ENCODE measurements around the gene INPP4B.

INPP4B gene

DNA sequence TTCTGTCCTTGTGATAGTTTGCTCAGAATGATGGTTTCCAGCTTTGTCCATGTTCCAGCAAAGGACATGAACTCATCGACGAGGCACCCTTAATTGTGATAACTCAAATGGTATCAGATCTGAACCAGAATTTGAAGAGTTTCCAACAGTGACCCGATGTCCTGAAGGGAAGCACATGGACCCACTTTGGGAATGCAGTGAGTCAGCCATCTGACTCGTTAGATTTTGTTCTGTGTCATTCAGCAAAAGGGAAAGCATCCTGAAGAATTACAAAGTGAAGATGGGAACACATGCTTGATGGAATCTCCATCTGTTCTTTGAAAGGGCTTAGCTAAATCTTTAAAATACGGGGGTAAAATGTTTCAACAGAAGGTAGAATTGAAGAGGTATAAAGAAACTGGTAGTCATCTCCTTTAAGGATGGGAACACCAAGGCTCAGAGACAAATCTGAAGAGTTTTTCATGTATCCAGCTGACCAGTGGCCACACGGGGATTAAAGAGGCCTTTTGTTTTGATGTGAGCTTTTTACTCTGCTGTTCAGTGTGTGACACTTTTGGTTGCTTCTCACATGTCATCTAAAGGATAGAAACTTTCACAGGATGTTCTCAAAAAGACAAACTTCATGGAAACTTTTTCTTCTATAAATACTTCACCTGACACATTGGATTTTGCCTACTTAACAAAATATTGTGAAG lies 393.8 kb downstream of the INPP4B start:
- TF ChIP-seq EZH2phosphoT487 (IDR thresholded peaks at IDR 0.05; ENCODE audit: low read depth) = no peak
- TF ChIP-seq, protein P1, sequence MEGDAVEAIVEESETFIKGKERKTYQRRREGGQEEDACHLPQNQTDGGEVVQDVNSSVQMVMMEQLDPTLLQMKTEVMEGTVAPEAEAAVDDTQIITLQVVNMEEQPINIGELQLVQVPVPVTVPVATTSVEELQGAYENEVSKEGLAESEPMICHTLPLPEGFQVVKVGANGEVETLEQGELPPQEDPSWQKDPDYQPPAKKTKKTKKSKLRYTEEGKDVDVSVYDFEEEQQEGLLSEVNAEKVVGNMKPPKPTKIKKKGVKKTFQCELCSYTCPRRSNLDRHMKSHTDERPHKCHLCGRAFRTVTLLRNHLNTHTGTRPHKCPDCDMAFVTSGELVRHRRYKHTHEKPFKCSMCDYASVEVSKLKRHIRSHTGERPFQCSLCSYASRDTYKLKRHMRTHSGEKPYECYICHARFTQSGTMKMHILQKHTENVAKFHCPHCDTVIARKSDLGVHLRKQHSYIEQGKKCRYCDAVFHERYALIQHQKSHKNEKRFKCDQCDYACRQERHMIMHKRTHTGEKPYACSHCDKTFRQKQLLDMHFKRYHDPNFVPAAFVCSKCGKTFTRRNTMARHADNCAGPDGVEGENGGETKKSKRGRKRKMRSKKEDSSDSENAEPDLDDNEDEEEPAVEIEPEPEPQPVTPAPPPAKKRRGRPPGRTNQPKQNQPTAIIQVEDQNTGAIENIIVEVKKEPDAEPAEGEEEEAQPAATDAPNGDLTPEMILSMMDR (IDR thresholded peaks at IDR 0.05; ENCODE audit: low read depth, low read length) = no peak
- no peaks in the 10 kb centered on the region for H4K20me1 ChIP-seq (ENCODE audit: insufficient read depth, low read length)
- no peaks in the 10 kb centered on the region for H3K36me3 ChIP-seq (replicated peaks; ENCODE audit: low read depth, low read length)
- no peaks in the 10 kb centered on the region for H3K27me3 ChIP-seq (ENCODE audit: low read depth, low read length)
- H3K9ac ChIP-seq (ENCODE audit: low read length) = no peak overlapping the region
- no peaks in the 10 kb centered on the region for H3K79me2 ChIP-seq (ENCODE audit: low read length)
- no peak overlapping the region for H3K4me3 ChIP-seq (ENCODE audit: low read length)
- H3K27ac ChIP-seq (ENCODE audit: low read length) = no peak overlapping the region
- no peaks in the 10 kb centered on the region for H3K9me3 ChIP-seq (ENCODE audit: insufficient read depth, low read length)
- no peaks in the 10 kb centered on the region for H3K4me1 ChIP-seq (ENCODE audit: low read length)
- peak overlapping the region; percentile 10; the same call in 1 of the 2 replicates for H2AFZ ChIP-seq (ENCODE audit: low read depth, low read length)
- no peak overlapping the region for H3K4me2 ChIP-seq (ENCODE audit: low read length)

DNA sequence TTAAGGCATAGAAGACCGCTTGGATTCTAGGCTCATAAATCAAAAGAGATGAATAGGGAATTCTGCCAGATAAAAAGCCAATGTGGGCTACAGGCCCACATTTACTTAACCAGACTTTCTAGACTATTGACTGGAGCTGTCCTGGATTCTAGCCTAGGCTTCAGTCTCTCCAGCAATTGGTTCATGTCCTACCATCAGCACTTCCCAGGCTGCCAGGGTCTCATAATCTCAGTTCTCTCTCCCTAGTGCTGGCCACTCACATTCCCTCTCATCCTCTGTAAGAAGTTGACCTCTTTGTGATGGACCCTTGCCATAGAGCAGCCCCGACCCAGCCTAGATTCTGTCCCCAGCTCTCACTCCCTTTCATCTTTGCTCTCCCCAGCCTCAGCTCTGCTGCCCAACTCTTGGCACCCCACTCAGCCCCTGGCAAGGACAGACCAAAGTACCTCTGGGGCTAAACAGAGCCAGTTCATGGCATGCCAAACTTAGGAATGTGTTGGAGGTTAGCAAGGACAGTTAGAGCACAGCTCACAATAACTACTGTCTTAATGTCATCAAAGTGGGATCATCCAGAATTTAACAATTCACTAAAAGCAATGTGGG lies 396.2 kb downstream of the INPP4B start:
- H3K27ac ChIP-seq (ENCODE audit: low read length) = no peak overlapping the region
- H3K9ac ChIP-seq (ENCODE audit: low read length) = no peak overlapping the region
- H4K20me1 ChIP-seq (ENCODE audit: insufficient read depth, low read length) = no peaks in the 10 kb centered on the region
- no peaks in the 10 kb centered on the region for H3K9me3 ChIP-seq (ENCODE audit: insufficient read depth, low read length)
- H3K27me3 ChIP-seq (ENCODE audit: low read depth, low read length) = no peaks in the 10 kb centered on the region
- H3K36me3 ChIP-seq (replicated peaks; ENCODE audit: low read depth, low read length) = no peaks in the 10 kb centered on the region
- no peak overlapping the region for H3K4me2 ChIP-seq (ENCODE audit: low read length)
- no peaks in the 10 kb centered on the region for H3K79me2 ChIP-seq (ENCODE audit: low read length)
- H2AFZ ChIP-seq (ENCODE audit: low read depth, low read length) = no peak overlapping the region
- no peaks in the 10 kb centered on the region for H3K4me1 ChIP-seq (ENCODE audit: low read length)
- TF ChIP-seq, protein P1 (IDR thresholded peaks at IDR 0.05; ENCODE audit: low read depth, low read length) = no peak
- TF ChIP-seq EZH2phosphoT487 (IDR thresholded peaks at IDR 0.05; ENCODE audit: low read depth) = no peak
- H3K4me3 ChIP-seq (ENCODE audit: low read length) = no peak overlapping the region

DNA sequence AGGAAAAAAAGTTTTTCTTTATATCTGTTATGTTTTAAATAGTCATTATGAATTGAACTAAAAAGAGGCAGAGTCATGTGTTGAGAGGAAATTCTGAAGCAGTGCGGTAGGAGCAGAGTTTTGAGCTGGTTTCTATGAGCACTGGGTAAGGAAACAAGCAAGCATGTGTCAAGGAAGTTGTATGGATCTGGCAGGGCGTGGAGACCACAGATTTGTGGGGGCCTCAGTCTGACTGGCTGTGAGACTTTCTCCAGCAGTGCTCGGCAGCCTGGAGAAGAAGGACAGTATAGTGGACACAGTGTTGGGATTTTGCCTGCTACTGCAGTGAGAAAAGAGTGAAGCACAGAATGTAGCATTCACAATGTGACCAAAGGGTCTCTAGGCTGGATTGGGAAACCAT lies 399.1 kb downstream of the INPP4B start:
- TF ChIP-seq EZH2phosphoT487 (IDR thresholded peaks at IDR 0.05; ENCODE audit: low read depth) = no peak
- TF ChIP-seq, protein P1 (IDR thresholded peaks at IDR 0.05; ENCODE audit: low read depth, low read length) = no peak
- Histone ChIP-seq H3K79me2 (ENCODE audit: low read length) (no peaks in the 10 kb centered on the region), H3K4me2 (ENCODE audit: low read length) (no peak overlapping the region), H3K36me3 (replicated peaks; ENCODE audit: low read depth, low read length) (no peaks in the 10 kb centered on the region), H3K27me3 (ENCODE audit: low read depth, low read length) (no peaks in the 10 kb centered on the region), H2AFZ (ENCODE audit: low read depth, low read length) (no peak overlapping the region), H3K27ac (ENCODE audit: low read length) (no peak overlapping the region), H3K9ac (ENCODE audit: low read length) (no peak overlapping the region), H3K4me1 (ENCODE audit: low read length) (no peaks in the 10 kb centered on the region), H3K4me3 (ENCODE audit: low read length) (no peak overlapping the region), H3K9me3 (ENCODE audit: insufficient read depth, low read length) (no peaks in the 10 kb centered on the region), H4K20me1 (ENCODE audit: insufficient read depth, low read length) (no peaks in the 10 kb centered on the region)

DNA sequence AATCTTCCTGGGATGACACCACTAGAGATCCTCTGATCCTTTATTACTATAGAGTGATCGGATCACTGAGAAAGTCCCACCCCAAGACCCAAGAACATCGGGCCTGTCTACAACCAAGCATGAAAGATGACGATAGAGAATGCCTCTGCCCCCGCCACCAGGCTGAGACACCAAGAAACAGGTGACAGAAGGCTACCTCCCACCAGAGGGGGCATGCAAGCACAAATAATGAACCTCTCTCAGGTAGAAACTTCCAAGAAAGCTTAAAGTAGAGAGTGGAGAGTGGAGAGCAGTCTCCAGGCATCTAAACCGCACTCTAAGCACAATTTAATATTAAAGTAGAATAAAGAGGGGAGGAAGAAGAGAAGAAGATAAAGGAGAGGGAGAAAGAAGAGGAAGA lies 402.6 kb downstream of the INPP4B start:
- Histone ChIP-seq H3K79me2 (ENCODE audit: low read length) (no peaks in the 10 kb centered on the region), H3K36me3 (replicated peaks; ENCODE audit: low read depth, low read length) (no peaks in the 10 kb centered on the region), H3K9me3 (ENCODE audit: insufficient read depth, low read length) (no peaks in the 10 kb centered on the region), H3K4me2 (ENCODE audit: low read length) (no peak overlapping the region), H3K4me1 (ENCODE audit: low read length) (no peaks in the 10 kb centered on the region), H3K9ac (ENCODE audit: low read length) (no peak overlapping the region), H2AFZ (ENCODE audit: low read depth, low read length) (no peak overlapping the region), H4K20me1 (ENCODE audit: insufficient read depth, low read length) (no peaks in the 10 kb centered on the region), H3K4me3 (ENCODE audit: low read length) (no peak overlapping the region), H3K27ac (ENCODE audit: low read length) (no peak overlapping the region), H3K27me3 (ENCODE audit: low read depth, low read length) (no peaks in the 10 kb centered on the region)
- no peak for TF ChIP-seq EZH2phosphoT487 (IDR thresholded peaks at IDR 0.05; ENCODE audit: low read depth)
- TF ChIP-seq, protein P1 (IDR thresholded peaks at IDR 0.05; ENCODE audit: low read depth, low read length) = no peak; the same call in 1 of the 2 replicates
